Upper lobe of left lung (tissue), 4 donors: ENCODE data around the gene AADAC.

Experiments
- CTCF ChIP-seq, 6 experiments: fragments of 450-650 bp in 4 of 6; fragments of 200-600 bp in 2 of 6; sonication (generic) in 2 of 6; IDR thresholded peaks; one replicate each; pipeline ENCODE4 v1.5.1; 2016 to 2019; ENCODE audit warnings: antibody characterized with exemption in 6 of 6
- EP300 ChIP-seq, 4 donors: sonication (generic); formaldehyde crosslinking; IDR thresholded peaks; one replicate each; pipeline ENCODE4 v1.5.1; 2017; ENCODE audit warnings: antibody characterized with exemption in 4 of 4, control low read depth in 2 of 4
- POLR2A ChIP-seq, 4 donors: fragments of 450-650 bp; IDR thresholded peaks; one replicate each; pipeline ENCODE4 v1.5.1; 2016 to 2017; ENCODE audit warnings: antibody characterized with exemption in 4 of 4, mild to moderate bottlenecking in 2 of 4

GRCh38 chr3:151817473-151817872, 3.6 kb downstream of the AADAC start:
- TF ChIP-seq POLR2A (IDR thresholded peaks at IDR 0.05) (no peak), CTCF (IDR thresholded peaks at IDR 0.05) (no peak), EP300 (IDR thresholded peaks at IDR 0.05) (no peak)
